Vagina (tissue), 2 donors: ENCODE data around the gene NONO.

Experiments used
- POLR2A ChIP-seq, 2 donors: fragments of 450-650 bp; IDR thresholded peaks; one replicate each; pipeline ENCODE4 v1.6.1; 2017; ENCODE audit warnings: antibody characterized with exemption in 2 of 2, mild to moderate bottlenecking in 2 of 2, moderate library complexity in 2 of 2
- TF ChIP-seq, protein P1 (sequence below), 3 experiments: fragments of 450-650 bp in 2 of 3; fragments of 200-600 bp in 1 of 3; sonication (generic) in 1 of 3; IDR thresholded peaks; one replicate each; pipeline ENCODE4 v1.5.1; 2017 to 2019; ENCODE audit warnings: antibody characterized with exemption in 3 of 3, mild to moderate bottlenecking in 2 of 3, moderate library complexity in 2 of 3

DNA sequence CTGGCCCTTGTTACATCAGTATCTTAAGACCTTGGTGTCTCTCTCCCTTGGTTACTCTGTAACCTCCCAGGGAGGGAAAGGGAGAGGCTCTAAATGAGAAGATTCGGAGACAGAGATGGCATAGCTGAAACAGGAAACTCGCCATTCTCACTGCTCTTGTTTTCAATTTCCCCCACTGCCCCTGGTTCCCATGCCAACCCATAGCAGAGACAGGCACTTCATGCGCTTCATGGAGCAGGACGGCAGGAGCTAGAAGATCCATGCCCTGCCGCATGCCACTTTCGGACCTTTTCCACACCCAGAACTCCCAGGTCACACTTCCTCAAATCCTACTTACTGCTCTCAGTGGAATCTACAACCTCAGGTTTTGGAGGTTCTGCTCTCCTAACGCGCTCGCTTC lies 32.6 kb upstream of the NONO start:
- no peak for TF ChIP-seq POLR2A (IDR thresholded peaks at IDR 0.05)
- TF ChIP-seq, protein P1, sequence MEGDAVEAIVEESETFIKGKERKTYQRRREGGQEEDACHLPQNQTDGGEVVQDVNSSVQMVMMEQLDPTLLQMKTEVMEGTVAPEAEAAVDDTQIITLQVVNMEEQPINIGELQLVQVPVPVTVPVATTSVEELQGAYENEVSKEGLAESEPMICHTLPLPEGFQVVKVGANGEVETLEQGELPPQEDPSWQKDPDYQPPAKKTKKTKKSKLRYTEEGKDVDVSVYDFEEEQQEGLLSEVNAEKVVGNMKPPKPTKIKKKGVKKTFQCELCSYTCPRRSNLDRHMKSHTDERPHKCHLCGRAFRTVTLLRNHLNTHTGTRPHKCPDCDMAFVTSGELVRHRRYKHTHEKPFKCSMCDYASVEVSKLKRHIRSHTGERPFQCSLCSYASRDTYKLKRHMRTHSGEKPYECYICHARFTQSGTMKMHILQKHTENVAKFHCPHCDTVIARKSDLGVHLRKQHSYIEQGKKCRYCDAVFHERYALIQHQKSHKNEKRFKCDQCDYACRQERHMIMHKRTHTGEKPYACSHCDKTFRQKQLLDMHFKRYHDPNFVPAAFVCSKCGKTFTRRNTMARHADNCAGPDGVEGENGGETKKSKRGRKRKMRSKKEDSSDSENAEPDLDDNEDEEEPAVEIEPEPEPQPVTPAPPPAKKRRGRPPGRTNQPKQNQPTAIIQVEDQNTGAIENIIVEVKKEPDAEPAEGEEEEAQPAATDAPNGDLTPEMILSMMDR (IDR thresholded peaks at IDR 0.05) = no peak
